ENCODE results near the gene PRDM11. TPM values are rescaled to one million over a fixed set of nuclear protein-coding genes. Genes with fewer than 3 reads are reported as not detected.

PRDM11 gene
- total and polyA plus RNA-seq, 2 of the 8 experiments (the other 6 are each of a cell fraction or from before 2014, with no cell fraction given), result 3.6 to 11.7 TPM

- Histone ChIP-seq H4K91ac (replicated peaks; ENCODE audit: insufficient read length, low read length) (no peak overlapping the region), H4K20me1 (replicated peaks in 1 of 2; ENCODE audit: control insufficient read depth in 1 of 2, insufficient read depth in 2 of 2, low read length in 2 of 2) (peaks cover 0 to 2% of the 10 kb centered on the region in 2 experiments), H3K79me2 (ENCODE audit: control insufficient read depth in 1 of 2, insufficient read depth in 2 of 2, low read length in 2 of 2) (no peaks in the 10 kb centered on the region), H2BK20ac (ENCODE audit: low read length) (no peak overlapping the region), H3K9ac (replicated peaks in 1 of 4; ENCODE audit: extremely low read depth in 1 of 4, low read depth in 3 of 4, low read length in 3 of 4) (no peak overlapping the region), H3K79me1 (ENCODE audit: low read depth, low read length) (no peaks in the 10 kb centered on the region), H3K27ac (ENCODE audit: low read depth, low read length) (no peak overlapping the region), H3K4me3 (ENCODE audit: extremely low read depth in 1 of 4, insufficient read depth in 2 of 4, low read depth in 3 of 4, low read length in 4 of 4) (no peak overlapping the region), H2BK120ac (replicated peaks; ENCODE audit: low read depth, low read length) (no peak overlapping the region), H3K9me3 (ENCODE audit: insufficient read depth in 2 of 2, low read depth in 1 of 2, low read length in 1 of 2) (no peaks in the 10 kb centered on the region), H3K4ac (replicated peaks; ENCODE audit: insufficient read length, low read depth, low read length) (no peak overlapping the region), H3K36me3 (ENCODE audit: control insufficient read depth in 2 of 4, insufficient read depth in 4 of 4, low read length in 3 of 4) (peaks cover 0 to 10% (median 4%) of the 10 kb centered on the region in 4 experiments; a peak in 3 of 8 replicates), H3K56ac (replicated peaks; ENCODE audit: insufficient read length, low read depth, low read length) (no peak overlapping the region), H2BK15ac (ENCODE audit: low read length) (no peak overlapping the region), H3K14ac (ENCODE audit: insufficient read length) (no peak overlapping the region), H3K27me3 (replicated peaks in 1 of 4; ENCODE audit: control insufficient read depth in 3 of 4, extremely low read depth in 1 of 4, insufficient read depth in 3 of 4, low read length in 3 of 4) (no peaks in the 10 kb centered on the region; a peak in 1 of 7 replicates), H3K23me2 (ENCODE audit: low read depth, low read length) (no peaks in the 10 kb centered on the region), H4K8ac (ENCODE audit: extremely low read depth, insufficient read depth, low read length) (no peak overlapping the region), H3K23ac (ENCODE audit: insufficient read length) (no peak overlapping the region), H4K5ac (ENCODE audit: insufficient read length, low read depth, low read length) (no peak overlapping the region), H2AK5ac (ENCODE audit: low read depth, low read length) (no peak overlapping the region), H3K4me2 (ENCODE audit: insufficient read depth in 1 of 2, low read depth in 2 of 2, low read length in 2 of 2) (no peak overlapping the region), H3K4me1 (replicated peaks in 1 of 4; ENCODE audit: control insufficient read depth in 3 of 4, insufficient read depth in 4 of 4, low read length in 3 of 4) (no peaks in the 10 kb centered on the region), H2AFZ (ENCODE audit: low read length) (no peak overlapping the region), H3K18ac (ENCODE audit: extremely low read depth, low read length) (no peak overlapping the region), H2BK5ac (ENCODE audit: low read depth, low read length) (no peak overlapping the region), H2BK12ac (ENCODE audit: low read depth, low read length) (no peak overlapping the region)
- WGBS, 2 experiments (ENCODE audit: extremely low coverage in 1 of 2, insufficient coverage in 1 of 2, insufficient read length in 1 of 2, insufficient replicate concordance in 2 of 2, low coverage in 1 of 2, low lambda C conversion rate in 2 of 2, missing lambda C conversion rate in 1 of 2), result 94% methylated on average over 10 of the region's 11 CpGs; no CpG with 5 or more reads in 1 of the 2 experiments
- DNase-seq (ENCODE audit: low read depth in 1 of 2, low spot score in 2 of 2) (no peak), FAIRE-seq (no peak)
- ChIA-PET CTCF (ENCODE audit: partially characterized antibody) (interaction anchor here (1.0 to 10.0 kb wide), 4 partner anchors 10 to 107 kb away, joined by 3 to 61 read pairs (median 3); no protein-coding TSS in a partner anchor), POLR2A (ENCODE audit: partially characterized antibody) (no interaction called here)
- no peak for TF ChIP-seq SP2 (IDR thresholded peaks at IDR 0.05; ENCODE audit: low read length)
- no peak for TF ChIP-seq KDM4A (IDR thresholded peaks at IDR 0.05; ENCODE audit: low read depth, low read length, severe bottlenecking)
- TF ChIP-seq PHF8 (conservative IDR thresholded peaks at IDR 0.05; ENCODE audit: low read depth, low read length), result no peak
- no peak for TF ChIP-seq ASH2L (IDR thresholded peaks at IDR 0.05; ENCODE audit: low read length)
- TF ChIP-seq SP1 (IDR thresholded peaks at IDR 0.05; ENCODE audit: low read depth, low read length), result no peak
- TF ChIP-seq POLR2A (IDR thresholded peaks at IDR 0.05; ENCODE audit: control extremely low read depth in 1 of 2, low read depth in 2 of 2, low read length in 2 of 2), result no peak
- no peak for TF ChIP-seq ZNF274 (IDR thresholded peaks at IDR 0.05; ENCODE audit: borderline replicate concordance, extremely low read depth, low read length)
- no peak for TF ChIP-seq POLR2AphosphoS5 (IDR thresholded peaks at IDR 0.05; ENCODE audit: low read depth, low read length)
- TF ChIP-seq SAP30 (IDR thresholded peaks at IDR 0.05; ENCODE audit: insufficient read depth, insufficient replicate concordance, low read length), result no peak
- TF ChIP-seq KDM1A (IDR thresholded peaks at IDR 0.05; ENCODE audit: borderline replicate concordance, low read length), result no peak
- TF ChIP-seq YY1 (IDR thresholded peaks at IDR 0.05; ENCODE audit: low read depth, low read length), result no peak
- TF ChIP-seq RBBP5 (IDR thresholded peaks at IDR 0.05; ENCODE audit: borderline replicate concordance, low read depth, low read length), result no peak
- TF ChIP-seq CBX5 (IDR thresholded peaks at IDR 0.05; ENCODE audit: low read depth, low read length), result no peak
Measured at GRCh38 chr11:45224766-45225165, 78.3 kb downstream of the PRDM11 start.

Measured in H1 (cell line).